NCI-H2196 (cell line): ENCODE results near the gene CCSER2.
"Not testable (repeated sequence)": the region's sequence is repeated elsewhere in the genome, so short reads cannot be mapped to it uniquely, and the experiment has no call there.

ENCODE experiments used
- DNase-seq: peaks from one replicate; lab custom pipeline; 2025; ENCODE audit not compliant: unreplicated experiment; lab: John Stamatoyannopoulos, UW

CCSER2 gene

DNA sequence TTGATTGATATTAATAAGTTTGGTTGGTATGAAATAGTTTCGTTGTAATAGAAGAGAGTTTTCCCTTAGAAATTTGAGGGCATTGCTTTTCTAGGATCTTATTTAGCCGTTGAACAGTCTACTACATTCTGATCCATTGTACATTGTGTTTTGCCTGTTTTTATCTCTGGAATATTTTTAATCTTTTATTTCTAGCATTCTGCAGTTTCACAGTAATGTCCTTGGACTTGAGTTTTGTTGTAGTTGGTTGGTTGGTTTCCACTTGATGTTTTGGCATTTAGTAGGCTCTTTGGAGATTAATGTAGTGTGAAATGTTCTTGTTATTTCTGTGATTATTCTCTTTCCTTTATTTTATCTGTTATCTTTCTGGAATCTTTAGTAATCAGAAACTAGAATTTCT lies 112.4 kb downstream of the CCSER2 start:
- DNase-seq, result no peak

DNA sequence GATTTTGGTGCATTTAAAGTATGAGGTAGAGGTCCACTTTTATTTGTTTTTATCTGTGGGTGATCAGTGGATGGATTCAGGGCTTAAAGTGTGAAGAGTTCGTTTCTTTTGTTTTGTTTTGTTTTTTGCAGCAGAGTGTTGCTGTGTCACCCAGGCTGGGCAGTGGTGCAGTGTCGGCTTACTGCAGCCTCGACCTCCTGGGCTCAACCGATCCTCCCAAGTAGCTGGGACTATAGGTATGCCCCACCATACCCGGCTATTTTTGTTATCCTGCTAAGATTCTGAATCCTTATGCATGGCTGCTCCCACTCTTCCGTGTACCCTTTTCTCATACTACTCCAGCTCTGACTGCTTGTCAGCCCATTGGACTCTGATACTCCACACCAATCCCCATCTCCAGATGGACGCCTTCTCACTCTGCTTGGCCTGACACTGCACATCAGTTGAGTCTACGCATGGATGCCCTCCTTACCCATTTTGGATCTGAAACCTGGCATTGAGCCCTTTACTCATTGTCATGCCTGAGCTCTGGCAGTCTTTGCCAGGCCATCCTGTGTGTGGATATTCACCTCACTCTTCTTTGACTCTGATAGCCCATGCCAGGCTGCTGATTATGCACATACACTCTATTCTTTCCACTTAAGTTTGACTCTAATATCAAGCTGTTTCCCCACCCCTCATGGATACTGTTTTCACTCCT lies 119.5 kb downstream of the CCSER2 start:
- DNase-seq, result no peak

DNA sequence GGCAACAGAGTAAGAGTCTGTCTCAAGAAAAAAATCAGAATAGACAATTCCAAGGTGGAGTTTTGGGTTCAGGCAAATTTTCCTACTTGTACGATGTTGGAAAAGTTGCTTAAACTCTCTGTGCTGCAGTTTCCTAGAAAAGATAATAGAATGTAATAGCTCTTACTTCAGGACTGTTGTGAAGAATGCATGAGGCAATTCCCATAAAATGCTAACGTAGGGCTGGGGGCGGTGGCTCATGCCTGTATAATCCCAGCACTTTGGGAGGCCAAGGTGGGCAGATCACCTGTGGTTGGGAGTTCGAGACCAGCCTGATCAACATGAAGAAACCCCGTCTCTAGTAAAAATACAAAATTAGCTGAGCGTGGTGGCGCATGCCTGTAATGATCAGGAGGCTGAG lies 121.0 kb downstream of the CCSER2 start:
- not testable (repeated sequence) for DNase-seq

DNA sequence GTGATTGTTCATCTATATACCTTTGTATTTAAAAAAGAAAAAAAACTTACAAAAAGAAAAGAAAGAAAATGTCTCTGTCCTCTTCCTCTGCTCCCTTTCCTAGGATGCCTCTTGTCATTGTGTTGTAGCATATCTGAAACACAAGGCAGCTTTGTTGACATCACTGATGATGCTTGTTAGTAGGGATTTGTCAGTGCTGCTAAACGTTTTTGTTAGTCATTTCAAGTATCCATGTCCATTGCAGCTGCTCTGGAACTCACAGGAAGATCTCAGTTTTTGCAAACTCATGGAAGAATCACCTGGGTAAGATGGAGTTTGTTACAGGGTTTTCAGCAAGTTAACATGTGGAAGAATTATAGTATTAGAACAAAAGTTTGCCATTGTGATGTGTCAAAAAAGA lies 123.6 kb downstream of the CCSER2 start:
- no peak for DNase-seq

DNA sequence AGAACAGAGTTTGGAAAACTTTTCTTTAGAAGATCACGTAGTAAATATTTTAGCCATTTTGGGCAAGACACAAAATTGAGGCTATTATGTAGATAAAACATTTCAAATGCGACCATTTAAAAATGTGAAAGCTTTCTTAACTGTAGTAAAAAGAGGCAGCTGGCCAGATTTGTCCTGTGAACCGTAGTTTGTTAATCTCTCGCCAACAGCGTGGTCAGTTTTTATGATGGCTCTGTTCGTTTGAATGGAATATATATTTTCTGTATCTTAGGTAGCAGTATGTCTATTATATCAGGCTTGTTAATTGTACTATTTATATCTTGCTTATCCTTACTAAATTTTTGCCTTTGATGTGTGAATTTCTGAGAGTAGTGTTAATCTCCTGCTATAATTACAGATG lies 124.9 kb downstream of the CCSER2 start:
- DNase-seq, result no peak

DNA sequence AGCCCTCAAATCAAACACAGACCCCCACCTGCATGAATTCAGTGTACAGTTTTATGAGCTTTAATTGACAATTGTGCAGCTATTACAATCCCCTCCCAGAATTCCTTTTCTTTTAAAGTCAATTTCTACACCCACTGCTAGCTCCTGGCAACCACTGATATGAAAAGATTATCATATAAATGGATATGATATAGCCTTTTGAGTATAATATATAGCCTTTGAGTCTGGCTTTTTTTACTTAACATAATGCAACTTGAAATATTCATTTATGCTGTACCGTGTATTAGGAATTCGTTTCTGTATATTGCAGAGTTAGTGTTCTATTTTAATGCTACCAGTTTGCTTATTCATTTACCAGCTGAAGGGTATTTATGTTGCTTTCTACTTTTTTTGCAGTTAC lies 127.7 kb downstream of the CCSER2 start:
- DNase-seq, result no peak

DNA sequence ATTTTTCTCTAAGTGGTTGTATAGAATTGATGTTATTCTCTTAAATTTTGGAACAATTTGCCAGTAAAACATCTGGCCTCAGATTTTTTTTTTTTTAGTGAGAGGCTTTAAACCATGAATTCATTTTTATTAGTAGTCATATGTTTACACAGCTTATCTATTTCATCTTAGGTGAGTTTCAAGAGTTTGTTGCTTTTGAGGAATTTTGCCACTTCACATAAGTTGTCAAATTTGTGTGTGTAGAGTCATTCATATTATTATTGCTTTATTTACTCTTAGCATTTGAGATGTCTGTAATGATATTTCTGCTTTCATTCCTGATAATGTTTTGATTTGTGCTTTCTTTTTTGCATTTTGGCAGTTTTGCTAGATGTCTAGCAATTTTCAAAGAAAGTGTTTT lies 132.1 kb downstream of the CCSER2 start:
- no peak for DNase-seq

DNA sequence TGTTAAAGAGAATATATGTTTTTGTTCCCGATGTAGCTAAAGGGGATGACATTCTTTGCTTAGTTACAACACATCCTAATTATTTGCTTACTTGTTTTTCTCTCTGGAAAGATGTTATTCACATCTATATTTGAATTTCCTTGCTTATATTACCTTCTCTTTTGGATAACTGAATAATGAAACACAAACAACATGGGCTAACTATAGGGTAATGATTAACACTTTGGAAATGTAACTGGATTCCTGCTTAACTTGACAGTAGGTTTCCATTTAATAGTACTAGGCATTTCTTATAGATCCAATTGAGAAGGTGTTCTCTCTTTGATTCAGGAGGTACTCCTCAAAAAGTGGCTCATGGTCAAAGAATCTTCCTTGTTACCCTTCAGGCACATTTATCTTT lies 141.1 kb downstream of the CCSER2 start:
- DNase-seq, result no peak

DNA sequence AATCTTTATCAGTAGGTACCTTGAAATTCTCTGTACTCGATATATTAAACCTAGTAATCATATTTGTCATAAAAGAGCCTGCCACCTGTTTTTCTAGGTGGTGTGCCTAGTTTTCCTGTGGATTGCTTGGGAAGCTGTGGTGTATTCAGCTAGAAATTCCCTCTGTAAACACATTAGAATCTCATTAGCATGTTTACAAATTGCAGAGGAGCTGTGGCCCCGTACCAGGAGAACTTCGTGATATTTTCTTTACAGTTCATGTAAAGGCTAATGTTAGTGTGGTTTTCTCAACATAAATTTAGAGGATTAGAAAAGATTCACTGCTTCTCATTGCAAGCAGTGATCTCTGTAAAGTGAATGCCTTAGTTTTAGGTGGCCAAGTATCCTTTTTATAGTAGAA lies 144.7 kb downstream of the CCSER2 start:
- DNase-seq, result no peak

DNA sequence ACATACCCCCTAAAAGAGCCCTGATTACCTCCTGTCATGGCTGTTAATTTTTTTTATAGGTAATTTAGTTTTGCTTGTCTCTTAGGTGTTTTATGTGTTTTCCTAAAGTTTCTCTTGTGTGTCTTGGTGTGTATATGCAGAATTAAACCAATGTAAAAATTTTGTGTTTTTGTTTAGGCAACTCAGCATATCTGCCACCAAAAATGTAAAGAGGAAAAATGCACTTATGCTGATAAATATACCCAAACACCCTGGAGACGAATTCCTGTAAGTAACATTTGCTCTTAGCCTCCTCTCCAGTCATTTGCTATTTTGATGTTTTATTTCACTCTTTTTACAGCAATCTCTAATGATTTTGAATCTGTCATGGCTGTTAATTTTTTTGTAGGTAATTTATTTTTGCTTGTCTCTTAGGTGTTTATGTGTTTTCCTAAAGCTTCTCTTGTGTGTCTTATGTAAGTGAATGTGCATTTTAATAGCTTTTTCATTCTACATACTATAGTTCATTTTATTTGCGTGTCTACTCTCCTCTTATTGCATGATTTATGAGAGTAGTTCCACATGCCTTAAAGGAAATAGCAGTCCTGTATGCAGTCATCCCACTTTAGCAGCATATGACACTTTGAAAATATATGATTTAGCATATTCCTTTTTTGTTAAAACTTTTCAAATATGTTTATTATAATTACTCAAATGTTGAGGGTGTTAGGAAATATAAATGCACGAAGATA lies 149.2 kb downstream of the CCSER2 start:
- DNase-seq, result no peak

DNA sequence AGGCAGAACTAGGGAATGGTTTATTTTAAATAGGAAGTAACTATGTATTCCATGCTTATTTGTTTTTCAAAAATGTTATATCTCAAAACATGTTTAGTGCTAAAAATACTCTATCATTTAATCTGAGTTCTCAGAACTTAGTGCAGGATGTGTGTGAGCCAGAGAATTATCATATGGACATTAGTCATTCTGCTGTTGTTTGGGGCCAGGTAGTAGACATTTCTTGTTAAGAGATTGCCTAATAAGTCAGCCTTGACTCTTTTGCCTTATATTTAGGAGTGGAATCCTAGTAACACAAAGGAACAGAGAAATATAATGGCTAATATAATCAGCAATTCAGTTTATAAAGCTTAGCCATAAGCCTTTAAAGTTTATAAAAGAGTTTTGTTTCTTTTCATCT lies 149.8 kb downstream of the CCSER2 start:
- DNase-seq, result no peak

DNA sequence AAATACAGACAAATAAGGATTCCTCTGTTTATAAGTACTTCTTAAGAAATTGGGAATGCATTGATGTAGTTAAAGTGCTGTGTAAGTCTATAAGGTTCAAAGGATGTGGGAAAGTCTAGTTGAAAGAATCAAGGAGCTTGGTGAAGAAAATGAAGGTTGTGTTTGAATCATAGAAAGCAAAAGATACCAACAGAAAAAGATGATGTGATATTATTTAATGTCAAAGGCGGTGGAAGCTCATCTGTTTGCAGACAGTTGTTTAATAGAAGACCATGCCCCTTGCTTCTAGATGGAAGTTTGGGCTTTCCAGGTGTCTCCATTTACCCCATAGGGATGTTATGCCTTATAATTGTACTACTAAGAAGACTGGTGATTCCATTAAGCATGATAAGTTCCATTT lies 150.3 kb downstream of the CCSER2 start:
- DNase-seq, result no peak

DNA sequence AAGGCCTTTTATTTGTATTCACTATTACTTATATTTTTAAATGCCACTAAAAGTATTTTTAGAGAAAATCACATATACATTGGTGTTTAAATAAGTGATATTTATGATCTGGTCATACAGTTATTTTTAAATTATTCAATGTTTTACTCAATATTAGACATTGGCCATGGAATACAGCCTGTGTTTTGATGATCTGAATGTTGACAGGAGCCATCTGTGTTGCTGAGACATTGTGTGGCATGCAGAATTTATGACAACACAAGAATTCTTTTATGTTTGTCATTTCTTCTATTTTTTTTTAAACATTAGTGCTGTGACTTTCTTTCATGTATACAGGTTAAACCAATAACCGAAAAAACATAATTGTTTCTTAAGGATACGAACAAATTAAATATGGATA lies 156.2 kb downstream of the CCSER2 start:
- DNase-seq, result no peak

DNA sequence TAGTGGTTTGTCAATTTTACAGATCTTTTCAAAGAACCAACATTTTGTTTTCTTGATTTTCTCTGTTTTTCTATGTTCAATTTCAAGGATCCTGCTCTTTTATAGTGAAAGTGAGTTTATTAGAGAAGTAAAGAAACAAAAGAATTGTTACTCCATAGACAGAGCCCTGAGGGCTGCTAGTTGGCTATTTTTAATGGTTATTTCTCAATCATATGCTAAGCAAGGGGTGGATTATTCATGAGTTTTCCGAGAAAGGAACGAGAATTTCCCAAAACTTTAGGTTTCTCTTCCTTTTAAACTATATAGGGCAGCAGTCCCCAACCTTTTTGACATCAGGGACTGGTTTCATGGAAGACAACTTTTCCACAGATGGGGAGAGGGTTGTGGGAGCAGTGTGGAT lies 165.0 kb downstream of the CCSER2 start:
- no peak for DNase-seq

DNA sequence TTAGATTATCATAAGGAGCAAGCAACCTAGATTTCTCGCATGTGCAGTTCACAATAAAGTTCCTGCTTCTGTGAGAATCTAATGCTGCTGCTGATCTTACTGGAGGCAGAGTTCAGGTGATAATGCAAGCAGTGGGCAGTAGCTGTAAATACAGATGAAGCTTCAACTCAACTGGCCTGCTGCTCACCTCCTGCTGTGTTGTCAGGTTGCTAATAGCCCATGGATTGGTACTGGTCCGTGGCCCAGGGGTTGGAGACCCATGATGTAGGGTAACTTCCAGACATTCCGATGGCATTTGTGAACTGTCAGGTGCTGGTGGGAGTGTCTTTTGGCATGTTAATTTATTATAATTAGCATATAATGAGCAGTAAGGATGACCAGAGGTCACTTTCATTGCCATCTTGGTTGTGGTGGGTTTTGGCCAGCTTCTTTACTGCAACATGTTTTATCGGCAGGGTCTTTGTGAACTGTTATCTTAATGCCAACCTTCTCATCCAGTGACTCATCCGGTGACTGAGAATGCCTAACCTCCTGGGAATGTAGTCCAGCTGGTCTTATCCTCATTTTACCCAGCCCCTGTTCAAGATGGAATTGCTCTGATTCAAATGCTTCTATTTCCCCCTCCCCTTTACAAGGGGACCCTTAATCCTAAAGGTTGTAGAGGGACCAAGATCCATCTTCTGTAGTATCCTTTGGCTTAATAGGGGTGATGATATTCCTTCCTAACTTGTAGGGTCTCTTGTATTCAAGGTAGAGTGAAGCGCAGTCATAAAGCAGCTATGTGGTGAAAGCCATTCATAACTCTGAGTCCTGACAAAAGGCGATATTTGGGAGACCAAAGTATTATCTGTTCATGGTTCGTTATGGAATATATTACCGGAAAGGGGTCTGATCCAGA lies 165.8 kb downstream of the CCSER2 start:
- no peak for DNase-seq

DNA sequence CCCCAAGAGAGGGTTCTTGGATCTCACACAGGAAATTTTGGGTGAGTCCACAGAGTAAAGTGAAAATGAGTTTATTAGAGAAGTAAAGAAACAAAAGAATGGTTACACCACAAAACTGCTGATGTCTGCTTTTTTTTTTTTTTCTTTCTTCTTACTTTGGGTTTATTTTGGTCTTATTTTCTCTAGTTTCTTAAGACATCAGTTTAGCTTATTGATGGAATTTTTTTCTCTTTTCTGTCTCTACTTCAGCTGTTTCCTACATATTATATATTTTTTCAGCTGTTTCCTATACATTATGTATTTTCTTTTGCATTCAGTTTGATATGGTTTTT lies 166.4 kb downstream of the CCSER2 start:
- DNase-seq, result no peak

DNA sequence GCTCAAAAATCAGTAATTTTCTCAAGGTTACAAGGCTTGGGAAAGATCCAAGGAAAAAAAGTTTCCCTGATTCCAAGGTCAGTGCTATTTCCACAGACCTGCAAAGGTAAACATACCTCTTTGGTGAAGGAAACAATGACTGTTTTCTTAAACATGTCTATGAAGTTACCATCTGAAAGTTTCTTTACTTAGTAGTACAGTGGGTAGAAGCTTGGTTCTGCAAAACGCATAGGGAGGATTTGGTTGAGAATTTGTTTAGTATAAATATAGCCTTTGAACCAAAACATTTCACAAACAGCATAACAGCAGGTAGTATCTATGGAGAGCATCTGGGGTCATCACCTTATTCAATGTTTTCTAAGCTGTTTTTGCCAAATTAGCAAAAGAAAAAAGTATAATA lies 169.6 kb downstream of the CCSER2 start:
- DNase-seq, result no peak

DNA sequence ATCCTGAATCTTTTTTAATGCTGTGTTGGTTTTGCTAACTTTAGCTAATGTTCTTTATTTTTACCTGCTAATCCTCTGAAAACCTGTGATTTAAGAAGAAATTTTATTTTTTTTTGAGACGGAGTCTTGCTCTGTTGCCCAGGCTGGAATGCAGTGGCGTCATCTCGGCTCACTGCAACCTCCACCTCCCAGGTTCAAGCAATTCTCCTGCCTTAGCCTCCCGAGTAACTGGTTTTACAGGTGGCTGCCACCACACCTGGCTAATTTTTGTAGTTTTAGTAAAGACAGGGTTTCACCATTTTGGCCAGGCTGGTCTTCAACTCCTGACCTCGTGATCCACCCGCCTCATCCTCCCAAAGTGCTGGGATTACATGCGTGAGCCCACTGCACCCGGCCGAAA lies 170.7 kb downstream of the CCSER2 start:
- DNase-seq, result not testable (repeated sequence)

DNA sequence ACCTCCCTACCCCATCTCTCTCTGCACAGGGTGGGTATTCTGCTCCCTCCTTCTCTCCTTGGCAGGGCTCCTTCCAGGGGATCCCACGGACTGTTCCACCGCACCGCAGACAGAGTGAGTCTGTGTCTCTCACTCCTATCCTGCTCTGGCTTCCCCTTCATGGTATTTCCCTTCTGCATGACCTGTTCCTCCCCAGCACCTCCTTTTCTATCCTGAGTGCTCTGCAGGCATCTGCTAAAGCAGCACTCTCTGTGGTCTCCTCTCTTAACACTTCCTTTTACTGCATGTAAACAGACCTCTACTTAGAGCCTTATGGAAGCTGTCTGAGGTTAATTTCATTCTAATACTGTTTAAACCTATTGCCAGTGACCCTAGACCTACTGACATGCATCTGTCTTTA lies 171.5 kb downstream of the CCSER2 start:
- no peak for DNase-seq

DNA sequence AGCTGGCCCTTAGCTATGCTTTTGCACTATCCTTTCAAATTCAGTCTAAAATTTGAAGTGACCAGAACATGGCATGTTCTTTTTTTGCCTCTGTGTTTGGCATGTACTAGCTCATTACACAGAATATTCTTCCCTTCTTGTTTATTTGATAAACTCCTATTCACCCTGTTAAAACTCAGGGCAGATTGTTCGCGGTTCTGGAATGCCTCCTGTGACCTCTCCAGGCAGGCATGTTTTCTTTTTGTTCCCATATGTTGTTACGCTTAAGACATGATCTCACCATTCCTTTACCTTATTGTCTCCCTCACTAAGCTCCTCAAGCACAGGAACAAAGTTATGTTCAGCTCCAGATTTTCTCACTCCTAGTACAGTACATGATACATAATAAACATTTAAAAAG lies 181.7 kb downstream of the CCSER2 start:
- DNase-seq, result no peak

DNA sequence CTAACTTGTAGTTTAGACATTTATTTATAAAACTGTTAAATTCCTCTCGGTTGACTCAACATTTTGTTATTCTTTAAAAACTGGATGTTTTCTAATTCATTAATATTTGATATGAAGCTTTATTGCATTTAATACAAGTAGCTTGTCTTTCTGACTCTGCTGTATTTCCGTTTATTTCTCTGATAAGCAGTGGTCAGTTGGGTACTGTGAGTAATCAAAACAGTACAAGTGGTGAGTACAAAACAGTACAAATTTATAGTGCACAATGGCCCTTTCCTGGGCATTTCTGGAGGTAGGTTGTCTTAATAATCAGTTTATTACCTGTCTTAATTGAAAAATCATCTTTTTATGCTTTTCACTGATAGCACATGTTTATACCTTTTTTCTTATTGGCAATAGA lies 182.7 kb downstream of the CCSER2 start:
- no peak for DNase-seq

DNA sequence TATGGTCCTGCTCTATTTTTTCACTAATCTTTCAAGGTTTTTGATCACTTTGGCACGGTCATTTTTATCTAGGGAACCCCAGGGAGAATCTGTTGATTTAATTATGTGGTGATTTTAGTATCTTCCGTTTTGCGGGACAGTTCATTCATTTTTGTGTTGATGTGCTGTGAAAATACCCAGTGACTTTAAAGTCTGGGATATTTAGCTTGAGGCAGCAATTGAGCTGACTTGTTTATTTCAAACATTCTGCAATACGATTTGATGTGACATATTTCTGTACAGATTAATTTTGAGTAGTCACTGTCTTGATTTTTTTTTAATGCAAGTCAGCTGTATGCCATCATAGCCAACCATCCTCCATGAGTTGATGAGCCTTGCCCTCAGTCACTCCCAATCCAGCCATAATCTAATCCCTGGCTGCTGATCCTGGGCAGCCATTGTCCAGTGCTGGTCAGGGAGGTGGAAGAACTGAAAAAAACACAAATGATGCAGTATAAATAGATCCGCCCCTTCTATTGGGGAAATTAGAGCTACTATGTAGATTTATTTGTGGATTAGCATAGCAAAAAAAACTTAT lies 183.4 kb downstream of the CCSER2 start:
- DNase-seq, result no peak
